Left renal cortex interstitium (tissue), 4 donors: ENCODE data around the gene SART3. TPM values are rescaled to one million over a fixed set of nuclear protein-coding genes. Genes with fewer than 3 reads are reported as not detected.
"Not testable (repeated sequence)": the region's sequence is repeated elsewhere in the genome, so short reads cannot be mapped to it uniquely, and the experiment has no call there.

Experiments
- DNase-seq, 4 donors: peaks; one replicate each; pipeline ENCODE4 v3.0.0-alpha.2; 2013; ENCODE audit warnings: low read depth in 4 of 4, low spot score in 2 of 4, missing footprints in 1 of 4
- polyA plus RNA-seq, 4 donors: library from polyadenylated mRNA; unstranded; fragments of 120-200 nt; gene quantifications; one replicate each; pipeline ENCODE4 v1.2.1, GENCODE V29; 2013; ENCODE audit not compliant: insufficient read length in 4 of 4

The SART3 gene
- polyA plus RNA-seq, 4 donors: 50.4 to 71.3 (median 59.4) TPM

GRCh38 chr12:108582509-108582908 is 21.5 kb upstream of the SART3 start:
- DNase-seq: no peak

- DNase-seq: no peak
These were observed 20.6 kb upstream of the SART3 start for GRCh38 chr12:108581311-108582227.

GRCh38 chr12:108580531-108580930 is 19.6 kb upstream of the SART3 start:
- DNase-seq: no peak

- no peak for DNase-seq
These were observed 17.8 kb upstream of the SART3 start for GRCh38 chr12:108578813-108579212.

GRCh38 chr12:108578264-108578663 is 17.3 kb upstream of the SART3 start:
- DNase-seq: no peak

GRCh38 chr12:108577458-108577857 is 16.5 kb upstream of the SART3 start:
- no peak for DNase-seq

- no peak for DNase-seq
These were observed 15.8 kb upstream of the SART3 start for GRCh38 chr12:108576660-108577234.

- DNase-seq: no peak
These were observed 14.4 kb upstream of the SART3 start for GRCh38 chr12:108575199-108575912.

- DNase-seq: not testable (repeated sequence)
These were observed 13.3 kb upstream of the SART3 start for GRCh38 chr12:108574276-108574675.

- DNase-seq: no peak
These were observed 12.3 kb upstream of the SART3 start for GRCh38 chr12:108573317-108573716.

- no peak for DNase-seq
These were observed 11.3 kb upstream of the SART3 start for GRCh38 chr12:108572166-108572790.

GRCh38 chr12:108571609-108572165 is 10.7 kb upstream of the SART3 start:
- DNase-seq: no peak

GRCh38 chr12:108570743-108571608 is 10.0 kb upstream of the SART3 start:
- DNase-seq: no peak

GRCh38 chr12:108568338-108569154 is 7.6 kb upstream of the SART3 start:
- DNase-seq: no peak

- DNase-seq: no peak
These were observed 6.7 kb upstream of the SART3 start for GRCh38 chr12:108567406-108568337.

- DNase-seq: no peak
These were observed 5.5 kb upstream of the SART3 start for GRCh38 chr12:108566452-108566851.

- no peak for DNase-seq
These were observed 5.0 kb upstream of the SART3 start for GRCh38 chr12:108565976-108566375.

- no peak for DNase-seq
These were observed 4.2 kb upstream of the SART3 start for GRCh38 chr12:108565146-108565545.
